ENCODE results near the gene MED12L. TPM values are rescaled to one million over a fixed set of nuclear protein-coding genes. Genes with fewer than 3 reads are reported as not detected.
"Not testable (repeated sequence)": the region's sequence is repeated elsewhere in the genome, so short reads cannot be mapped to it uniquely, and the experiment has no call there.

MED12L gene
- total RNA-seq, 2 experiments from 2014 or later, result 1.5 to 1.8 TPM

DNA sequence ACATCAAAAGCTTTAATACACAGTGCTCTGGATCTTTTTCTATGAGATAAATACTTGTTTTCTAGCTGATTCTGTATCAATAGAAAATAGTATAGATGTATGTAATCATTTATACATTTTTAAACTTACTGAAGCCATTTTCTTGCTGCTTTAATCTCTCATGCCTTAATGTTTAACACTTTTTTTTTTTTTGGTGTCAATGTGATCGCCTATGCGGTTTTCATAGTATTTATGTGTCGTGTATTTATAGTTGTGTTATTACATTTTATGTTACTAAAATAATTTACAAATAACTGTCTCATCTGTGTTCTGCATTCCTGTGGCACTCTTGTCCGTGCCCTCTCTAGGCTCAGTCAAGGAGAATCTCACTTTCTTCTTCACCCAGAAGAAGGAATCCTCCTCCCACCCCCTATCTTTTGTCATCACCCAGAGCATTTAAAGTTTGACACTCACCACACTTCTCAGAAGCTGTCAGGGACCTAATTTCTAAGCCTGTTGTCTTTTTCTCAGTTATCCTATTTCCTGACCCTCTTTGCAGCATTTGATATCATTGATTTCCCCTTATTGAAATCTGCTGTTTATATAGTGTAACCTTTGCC lies 138.9 kb downstream of the MED12L start:
- ChIA-PET CTCF (interaction anchor here (6.1 kb wide), 1 partner anchor 57 kb away, joined by 31 read pairs; no protein-coding TSS in a partner anchor), POLR2A (interaction anchor here (0.5 to 2.2 kb wide), 3 partner anchors 19 to 34 kb away, joined by 3 to 7 read pairs (median 3); partner anchors contain the start of gene GPR171)

DNA sequence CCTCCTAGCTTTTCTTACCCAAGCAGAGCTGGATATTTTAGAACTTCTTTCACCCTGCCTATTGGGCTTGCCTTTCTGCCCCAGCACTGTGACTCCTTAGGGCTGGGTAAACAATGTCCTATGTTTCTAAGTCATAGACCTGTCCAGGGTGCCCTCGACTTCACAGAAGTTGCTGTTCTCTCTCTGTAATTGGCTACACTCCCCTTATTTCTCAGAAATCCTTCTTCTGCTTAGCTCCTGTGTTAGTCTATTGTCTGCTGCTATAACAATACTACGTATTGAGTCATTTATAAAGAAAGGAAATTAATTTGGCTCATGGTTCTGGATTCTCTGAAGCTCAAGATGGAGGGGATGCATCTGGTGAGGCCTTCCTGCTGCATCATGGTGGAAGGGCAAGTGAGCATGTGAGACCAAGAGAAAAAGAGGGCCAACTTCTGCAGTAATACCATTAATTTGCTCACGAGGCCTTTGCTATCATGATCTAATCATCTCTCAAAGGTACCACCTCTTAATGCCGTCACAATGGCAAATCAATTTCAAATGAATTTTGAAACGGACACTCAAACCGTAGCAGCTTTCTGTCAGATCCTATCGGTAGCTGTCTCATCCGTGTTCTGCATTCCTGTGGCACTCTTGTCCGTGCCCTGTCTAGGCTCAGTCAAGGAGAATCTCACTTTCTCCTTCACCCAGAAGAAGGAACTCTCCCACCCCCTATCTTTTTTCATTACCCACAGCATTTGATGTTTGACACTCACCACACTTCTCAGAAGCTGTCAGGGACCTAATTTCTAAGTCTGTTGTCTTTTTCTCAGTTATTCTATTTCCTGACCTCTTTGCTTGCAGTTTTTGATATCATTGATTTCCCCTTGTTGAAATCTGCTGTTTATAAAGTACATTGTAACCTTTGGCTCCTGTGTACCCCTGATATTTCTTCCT lies 139.8 kb downstream of the MED12L start:
- CTCF ChIA-PET, result interaction anchor here (1.1 to 6.1 kb wide), 3 partner anchors 19 to 58 kb away, joined by 3 to 31 read pairs (median 21); partner anchors contain the start of gene P2RY14
- POLR2A ChIA-PET, result interaction anchor here (0.5 to 2.2 kb wide), 4 partner anchors 20 to 577 kb away, joined by 3 to 7 read pairs (median 4); partner anchors contain the start of gene GPR171

DNA sequence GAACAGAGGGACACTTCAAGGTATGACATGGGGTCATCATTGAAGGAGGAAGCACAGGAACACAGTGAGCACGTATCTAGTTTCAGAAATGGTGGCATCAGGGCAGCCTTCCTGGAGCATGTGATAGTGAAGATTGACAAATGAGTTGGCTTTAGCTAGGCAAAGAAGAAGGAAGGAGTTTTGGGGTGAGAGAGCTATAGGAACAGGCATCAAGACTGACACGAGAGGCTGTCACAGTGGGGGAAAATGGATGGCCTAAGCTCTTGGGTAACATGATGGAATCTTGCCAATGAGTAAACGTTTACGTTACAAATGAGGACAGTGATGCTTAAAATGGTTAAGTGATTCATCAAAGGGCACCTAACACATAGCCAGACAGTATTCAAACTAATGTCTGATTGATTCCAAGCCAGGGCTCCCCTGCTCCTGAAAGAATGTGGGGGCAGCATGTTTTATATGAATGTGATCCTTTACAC lies 140.7 kb downstream of the MED12L start:
- ChIA-PET CTCF (interaction anchor here (1.1 to 6.1 kb wide), 4 partner anchors 20 to 58 kb away, joined by 3 to 31 read pairs (median 12); partner anchors contain the start of gene P2RY14), POLR2A (interaction anchor here (0.5 to 2.2 kb wide), 4 partner anchors 20 to 576 kb away, joined by 3 to 7 read pairs (median 4); partner anchors contain the start of gene P2RY14)

DNA sequence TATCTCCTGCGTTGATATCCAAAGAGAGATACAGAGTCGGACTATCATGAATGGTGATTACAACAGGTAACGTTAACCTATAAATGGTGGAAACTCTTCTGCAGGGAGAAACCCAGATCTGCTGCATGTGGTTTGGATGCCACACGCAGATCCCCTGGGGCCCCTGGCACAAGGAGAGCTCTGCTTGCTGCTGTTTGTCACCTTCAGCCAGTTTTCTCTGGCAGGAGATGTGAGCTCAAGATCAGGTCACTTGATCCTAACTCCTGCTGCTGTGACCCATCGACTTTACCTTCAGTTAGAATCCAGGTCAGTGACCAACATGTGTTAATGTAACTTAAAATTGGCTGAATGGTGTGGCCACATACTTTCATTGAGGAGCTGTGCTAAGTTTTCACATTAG lies 141.4 kb downstream of the MED12L start:
- POLR2A ChIA-PET, result interaction anchor here (0.7 to 1.7 kb wide), 3 partner anchors 27 to 51 kb away, joined by 3 to 4 read pairs (median 4); partner anchors contain the start of gene P2RY14
- CTCF ChIA-PET, result interaction anchor here (1.0 to 6.1 kb wide), 10 partner anchors 22 to 1127 kb away, joined by 3 to 31 read pairs (median 4); partner anchors contain the start of gene P2RY14

DNA sequence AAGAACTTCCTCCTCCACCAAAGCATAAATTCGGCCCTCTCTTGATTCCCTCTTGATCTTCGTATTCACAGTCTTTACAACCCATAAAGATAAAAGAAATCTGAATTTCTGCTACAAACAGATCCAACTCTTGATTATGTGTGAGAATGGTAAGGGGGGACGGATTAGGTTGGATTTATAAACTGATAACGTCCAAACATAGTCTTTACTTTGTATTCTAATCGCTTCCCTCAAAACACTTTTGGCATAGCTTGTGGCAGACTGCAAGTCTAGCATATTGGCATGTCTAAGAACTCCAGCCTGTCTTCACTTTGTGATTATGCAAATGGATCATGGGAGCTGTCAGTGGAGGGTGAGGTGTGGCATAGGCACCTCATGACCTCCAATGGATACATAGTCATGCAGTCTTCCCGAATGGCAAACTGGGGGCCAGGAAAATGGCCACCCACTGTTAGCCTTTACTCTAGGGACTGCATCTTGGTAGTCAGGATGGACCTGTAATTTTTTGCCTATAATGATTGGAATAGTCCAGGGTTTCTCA lies 141.9 kb downstream of the MED12L start:
- POLR2A ChIA-PET, result interaction anchor here (0.6 to 1.7 kb wide), 4 partner anchors 28 to 521 kb away, joined by 3 to 4 read pairs (median 4); partner anchors contain the start of gene P2RY14
- CTCF ChIA-PET, result interaction anchor here (1.0 to 6.1 kb wide), 14 partner anchors 18 to 1126 kb away, joined by 3 to 31 read pairs (median 4); partner anchors contain the start of gene P2RY14

DNA sequence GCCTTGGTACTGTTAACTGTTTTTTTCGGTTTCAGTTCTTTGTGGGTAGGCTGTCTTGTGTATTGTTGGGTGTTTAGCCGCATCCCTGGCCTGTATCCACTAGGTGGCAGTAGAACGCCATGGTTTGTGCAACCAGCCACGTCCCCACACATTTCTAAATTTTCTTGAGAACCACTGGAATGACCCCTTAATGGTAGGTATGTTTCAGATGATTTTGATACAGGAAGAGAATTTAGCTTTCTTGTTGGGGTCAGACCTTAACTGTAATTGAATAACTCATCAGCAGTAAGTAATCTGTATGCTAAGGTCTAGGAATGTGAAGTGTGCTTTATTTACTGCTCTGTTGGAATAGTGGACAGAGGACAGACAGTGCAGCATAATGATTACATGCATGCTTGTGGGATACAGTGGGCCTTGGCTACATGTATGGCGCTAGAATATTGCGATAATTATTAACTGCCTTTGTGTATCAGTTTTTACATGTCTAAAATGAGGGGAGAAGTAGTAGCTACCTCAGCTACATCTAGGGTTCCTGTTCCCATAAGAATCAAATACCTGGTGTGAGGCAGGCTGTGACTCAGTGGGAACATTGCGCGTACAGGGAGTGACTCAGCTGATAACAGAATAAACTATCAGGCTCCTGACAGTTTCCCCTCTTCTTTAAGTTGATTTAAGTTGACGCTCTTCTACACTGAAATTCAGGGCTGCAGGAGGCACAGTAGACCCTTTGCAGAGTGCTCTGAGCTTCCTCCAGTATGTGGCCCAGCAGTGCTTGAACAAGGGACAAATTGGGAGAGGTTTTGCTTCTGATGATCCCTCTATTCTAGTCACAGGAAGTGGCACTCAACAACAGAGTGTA lies 142.6 kb downstream of the MED12L start:
- ChIA-PET CTCF (interaction anchor here (0.6 to 6.1 kb wide), 17 partner anchors 11 to 1125 kb away, joined by 3 to 31 read pairs (median 5); partner anchors contain the start of gene P2RY14), POLR2A (interaction anchor here (0.6 to 1.7 kb wide), 2 partner anchors 50 to 522 kb away, joined by 3 read pairs; partner anchors contain the start of gene P2RY14)

DNA sequence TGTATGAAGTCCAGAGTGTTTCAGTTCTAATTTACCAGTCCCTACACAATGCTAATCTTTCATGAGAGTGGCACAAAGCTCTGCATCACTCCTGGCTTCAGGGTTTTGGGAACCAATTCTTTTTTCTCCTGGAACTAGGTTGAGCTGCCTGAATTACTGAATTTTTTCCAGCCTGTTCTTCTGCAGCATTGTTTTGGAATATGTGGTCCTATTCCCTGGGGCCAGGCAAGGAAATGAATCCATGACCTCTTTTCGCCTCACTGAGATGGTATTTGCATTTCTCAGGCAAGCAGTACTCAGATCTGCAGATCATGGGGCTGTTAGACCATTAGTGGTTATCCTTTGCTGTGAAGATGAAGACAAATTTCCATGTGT lies 143.2 kb downstream of the MED12L start:
- CTCF ChIA-PET, result interaction anchor here (0.9 to 6.1 kb wide), 10 partner anchors 11 to 72 kb away, joined by 3 to 31 read pairs (median 6); partner anchors contain the start of gene P2RY14
- POLR2A ChIA-PET, result no interaction called here

DNA sequence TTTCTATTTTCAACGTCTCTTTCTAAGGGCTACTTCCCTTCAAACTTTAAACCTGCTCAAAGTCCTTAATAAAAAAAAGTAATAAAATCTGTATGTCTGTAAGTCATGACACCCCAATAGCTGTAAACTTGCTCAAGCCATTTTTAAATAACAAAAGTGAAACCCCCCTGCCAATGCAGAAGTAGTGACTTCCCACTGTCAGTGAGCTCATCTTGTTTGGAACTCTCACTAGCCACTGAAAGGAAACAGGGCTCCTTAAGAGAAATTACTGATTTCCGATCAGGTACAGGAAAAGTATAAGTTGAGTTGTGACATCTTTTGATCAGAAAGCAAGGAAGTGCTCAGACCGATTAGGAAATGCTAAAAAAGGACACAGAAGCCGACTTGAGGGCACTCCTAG lies 145.2 kb downstream of the MED12L start:
- CTCF ChIA-PET, result interaction anchor here (0.7 to 1.6 kb wide), 6 partner anchors 14 to 62 kb away, joined by 3 to 5 read pairs (median 3); partner anchors contain the start of gene P2RY14
- POLR2A ChIA-PET, result interaction anchor here (0.8 kb wide), 1 partner anchor 49 kb away, joined by 7 read pairs; no protein-coding TSS in a partner anchor

DNA sequence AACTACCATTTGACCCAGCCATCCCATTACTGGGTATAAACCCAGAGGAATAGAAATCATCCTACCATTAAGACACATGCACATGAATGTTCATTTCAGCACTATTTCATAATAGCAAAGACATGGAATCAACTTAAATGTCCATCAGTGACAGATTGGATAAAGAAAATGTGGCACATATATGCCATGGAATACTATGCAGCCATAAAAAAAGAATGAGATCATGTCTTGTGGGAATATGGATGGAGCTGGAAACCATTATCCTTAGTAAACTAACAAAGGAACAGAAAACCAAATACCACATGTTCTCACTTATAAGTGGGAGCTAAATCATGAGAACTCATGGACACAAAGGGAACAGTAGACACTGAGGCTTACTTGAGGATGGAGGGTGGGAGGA lies 146.9 kb downstream of the MED12L start:
- POLR2A ChIA-PET, CTCF ChIA-PET: not testable (repeated sequence)

DNA sequence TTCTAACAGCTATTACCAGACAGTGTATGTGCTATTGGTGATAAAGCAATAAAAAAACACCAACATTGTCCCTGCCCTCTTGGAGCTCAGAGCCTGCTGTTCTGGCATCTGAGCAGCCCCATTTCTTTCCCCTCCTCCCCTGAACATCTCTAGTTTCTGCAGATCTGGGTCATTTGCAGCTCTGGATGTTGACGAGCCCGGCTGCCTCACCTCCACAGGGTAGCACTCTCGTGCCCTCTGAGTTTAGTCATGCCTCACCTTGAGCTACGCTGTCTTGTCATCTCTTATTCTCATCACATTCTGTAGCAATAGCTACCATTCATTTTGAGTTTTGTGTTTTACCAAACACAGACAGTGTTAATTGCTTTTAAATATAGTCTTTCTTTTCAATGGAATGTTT lies 147.5 kb downstream of the MED12L start:
- CTCF ChIA-PET, result no interaction called here
- POLR2A ChIA-PET, result no interaction called here

DNA sequence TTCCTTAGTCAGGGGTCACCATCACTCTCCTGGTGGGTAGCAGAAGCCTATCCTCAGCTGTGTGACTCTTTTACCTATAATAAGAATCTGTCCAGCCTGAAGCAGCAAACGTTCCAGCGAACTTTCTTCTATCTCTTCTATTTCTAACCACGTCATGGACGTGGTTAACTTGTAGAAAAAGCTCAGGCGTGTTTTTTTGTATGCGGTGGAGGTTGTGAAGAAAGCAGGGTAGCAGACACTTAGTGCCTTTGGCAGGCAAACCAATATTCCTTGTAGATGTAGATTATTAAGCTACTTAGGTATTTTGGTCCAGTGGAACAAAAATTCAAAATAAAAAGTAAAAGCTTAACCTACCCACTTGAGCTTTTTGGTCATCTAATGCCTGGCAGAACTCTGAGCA lies 149.4 kb downstream of the MED12L start:
- ChIA-PET POLR2A (no interaction called here), CTCF (interaction anchor here (1.3 to 1.5 kb wide), 2 partner anchors 47 to 48 kb away, joined by 3 to 4 read pairs; no protein-coding TSS in a partner anchor)

DNA sequence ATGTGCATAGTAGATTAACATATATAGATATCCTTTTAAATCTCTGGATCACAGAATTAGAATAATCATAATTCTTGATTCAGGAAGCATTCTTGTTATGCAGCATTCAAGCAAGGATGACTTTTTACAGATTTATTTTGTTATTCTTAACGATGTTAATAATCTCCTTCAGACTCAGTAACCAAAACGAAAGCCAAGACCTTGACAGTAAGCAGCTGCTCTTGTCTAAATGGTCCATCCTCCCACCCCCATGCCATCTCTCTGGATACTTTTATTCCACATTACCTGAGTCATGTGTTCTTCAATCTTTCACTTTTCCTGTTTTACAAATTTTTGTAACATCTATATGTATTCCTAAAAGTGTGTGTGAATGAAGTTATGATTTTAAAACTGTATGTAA lies 150.9 kb downstream of the MED12L start:
- CTCF ChIA-PET, result interaction anchor here (1.5 kb wide), 1 partner anchor 45 kb away, joined by 4 read pairs; no protein-coding TSS in a partner anchor
- POLR2A ChIA-PET, result no interaction called here

DNA sequence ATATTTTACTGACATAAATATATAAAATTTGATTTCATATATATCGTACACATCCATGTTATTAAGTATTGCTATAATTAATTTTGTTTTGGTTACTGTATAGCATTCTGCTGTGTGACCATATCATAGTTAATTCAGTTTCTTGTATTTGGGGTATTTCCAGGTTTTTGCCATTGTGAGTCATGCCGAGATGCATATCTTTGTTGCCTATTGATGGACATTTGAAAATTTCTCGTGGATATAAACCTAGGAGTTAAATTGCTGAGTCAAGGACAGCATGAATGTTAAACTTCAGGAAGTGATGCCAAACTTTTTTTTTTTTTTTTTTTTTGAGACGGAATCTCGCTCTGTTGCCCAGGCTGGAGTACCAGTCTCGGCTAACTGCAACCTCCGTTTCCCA lies 151.3 kb downstream of the MED12L start:
- CTCF ChIA-PET, result no interaction called here
- POLR2A ChIA-PET, result no interaction called here

DNA sequence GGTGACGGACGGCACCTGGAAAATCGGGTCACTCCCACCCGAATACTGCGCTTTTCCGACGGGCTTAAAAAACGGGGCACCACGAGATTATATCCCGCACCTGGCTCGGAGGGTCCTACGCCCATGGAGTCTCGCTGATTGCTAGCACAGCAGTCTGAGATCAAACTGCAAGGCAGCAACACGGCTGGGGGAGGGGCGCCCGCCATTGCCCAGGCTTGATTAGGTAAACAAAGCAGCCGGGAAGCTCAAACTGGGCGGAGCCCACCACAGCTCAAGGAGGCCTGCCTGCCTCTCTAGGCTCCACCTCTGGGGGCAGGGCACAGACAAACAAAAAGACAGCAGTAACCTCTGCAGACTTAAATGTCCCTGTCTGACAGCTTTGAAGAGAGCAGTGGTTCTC lies 156.5 kb downstream of the MED12L start:
- POLR2A ChIA-PET, CTCF ChIA-PET: not testable (repeated sequence)

DNA sequence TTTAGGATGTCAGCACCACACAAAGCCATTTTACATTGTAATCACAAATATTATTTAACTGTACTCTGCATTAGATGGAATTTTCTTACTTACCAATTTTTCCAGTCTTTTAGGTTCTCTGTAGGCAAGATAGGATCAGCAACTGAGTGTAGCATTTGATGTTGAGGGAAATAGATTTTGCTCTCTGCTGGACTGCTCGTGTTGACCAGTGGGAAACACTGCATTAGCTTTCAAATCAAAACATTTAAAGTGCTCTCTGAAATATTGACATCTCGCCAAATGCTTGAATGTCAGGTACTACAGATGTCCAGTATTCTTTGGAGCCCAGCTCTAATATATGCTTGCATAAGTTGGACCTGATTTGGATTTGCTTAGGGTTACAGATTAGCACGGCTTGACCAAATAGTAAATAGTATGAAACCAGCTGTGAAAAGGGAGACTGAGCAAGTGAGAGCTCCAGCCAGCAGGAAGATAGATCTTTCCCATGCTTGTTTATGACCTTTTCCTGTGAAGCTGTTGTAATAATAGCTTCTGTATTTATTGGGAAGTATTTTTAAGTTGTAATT lies 163.4 kb downstream of the MED12L start:
- CTCF ChIA-PET, result interaction anchor here (0.5 to 0.8 kb wide), 2 partner anchors 22 to 80 kb away, joined by 3 to 4 read pairs; no protein-coding TSS in a partner anchor
- POLR2A ChIA-PET, result no interaction called here

DNA sequence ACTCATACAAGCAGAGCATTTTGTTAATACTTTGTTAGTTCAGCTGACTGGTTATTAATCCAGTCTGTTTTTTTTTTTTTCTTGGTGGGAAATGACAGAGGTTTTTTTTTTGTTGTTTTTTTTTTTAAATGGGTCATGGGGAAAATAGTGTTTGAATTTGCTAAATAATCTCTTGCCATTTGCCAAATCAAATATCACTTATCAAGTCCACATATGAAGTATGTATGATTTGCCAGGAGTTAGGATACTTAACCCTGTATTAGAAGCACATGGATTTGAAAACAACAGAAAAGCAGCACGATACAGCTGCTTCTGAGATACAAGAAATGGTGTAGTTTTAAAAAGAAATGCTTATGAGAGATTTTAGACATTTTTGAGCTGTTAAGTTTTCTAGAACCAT lies 171.3 kb downstream of the MED12L start:
- ChIA-PET CTCF (no interaction called here), POLR2A (no interaction called here)

DNA sequence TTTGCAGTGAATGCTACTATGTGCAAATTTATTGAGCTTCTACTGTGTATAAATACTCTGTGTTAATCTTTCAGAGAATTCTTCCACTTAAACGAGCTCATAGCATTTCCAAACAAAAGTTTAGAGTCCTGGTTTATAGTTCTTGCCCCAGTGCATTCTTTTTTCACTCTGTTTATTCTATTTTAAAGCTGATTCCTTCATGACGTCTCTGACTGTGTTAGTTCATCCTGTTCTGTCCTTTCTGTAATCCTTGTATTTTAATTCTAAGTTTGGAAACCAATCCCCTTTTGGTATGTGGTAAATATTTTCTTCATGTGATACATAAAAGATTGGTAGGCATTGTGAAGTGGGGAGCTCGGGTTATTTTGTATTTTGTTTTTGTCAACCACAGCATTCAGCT lies 174.2 kb downstream of the MED12L start:
- ChIA-PET CTCF (no interaction called here), POLR2A (no interaction called here)

Measured in activated CD8-positive, alpha-beta memory T cell treated with anti-CD3 and anti-CD28 coated beads for 36 hours (primary cell).